Measurements from ENCODE around the gene MATN3. TPM values are rescaled to one million over a fixed set of nuclear protein-coding genes. Genes with fewer than 3 reads are reported as not detected.

MATN3 gene
- total and polyA plus RNA-seq, 2 of the 13 experiments (the other 11 are each of a cell fraction or from before 2014, with no cell fraction given): 36.1 to 208 TPM

GRCh38 chr2:19955544-19956422, 56.7 kb downstream of the MATN3 start (continued):
- TF ChIP-seq ZSCAN29 (CRISPR knock-in tag; conservative IDR thresholded peaks at IDR 0.05) (no peak), KDM5A (IDR thresholded peaks at IDR 0.05; ENCODE audit: borderline replicate concordance, low read length) (no peak; the same call in 1 of the 2 replicates), ZNF589 (CRISPR knock-in tag; conservative IDR thresholded peaks at IDR 0.05) (no peak), ZHX1 (CRISPR knock-in tag; IDR thresholded peaks at IDR 0.05; ENCODE audit: low read depth) (no peak), ZNF629 (CRISPR knock-in tag; conservative IDR thresholded peaks at IDR 0.05) (no peak), POLR2AphosphoS2 (IDR thresholded peaks at IDR 0.05; ENCODE audit: low read depth, low read length) (no peak), MAZ (IDR thresholded peaks at IDR 0.05; ENCODE audit: borderline replicate concordance, low read depth, low read length) (no peak), MAZ (CRISPR knock-in tag; IDR thresholded peaks at IDR 0.05; ENCODE audit: low read depth) (no peak), YEATS2 (CRISPR knock-in tag; IDR thresholded peaks at IDR 0.05; ENCODE audit: borderline replicate concordance) (peak; percentile 47; the same call in 1 of the 2 replicates), STAG1 (CRISPR knock-in tag; IDR thresholded peaks at IDR 0.05) (peak; percentile 99), PHF5A (CRISPR knock-in tag; IDR thresholded peaks at IDR 0.05; ENCODE audit: low read depth, unreplicated experiment) (no peak), KDM1A (CRISPR knock-in tag; IDR thresholded peaks at IDR 0.05) (no peak), THAP11 (CRISPR knock-in tag; IDR thresholded peaks at IDR 0.05) (peak; percentile 39; the same call in 1 of the 2 replicates), ZNF597 (CRISPR knock-in tag; IDR thresholded peaks at IDR 0.05) (no peak), ZNF687 (CRISPR knock-in tag; IDR thresholded peaks at IDR 0.05) (no peak), ZNF17 (CRISPR knock-in tag; IDR thresholded peaks at IDR 0.05) (no peak), HMGXB4 (CRISPR knock-in tag; IDR thresholded peaks at IDR 0.05; ENCODE audit: borderline replicate concordance in 1 of 2, low read depth in 1 of 2) (peak; percentile 58 to 71; a peak in 3 of 4 replicates), ZNF598 (CRISPR knock-in tag; IDR thresholded peaks at IDR 0.05; ENCODE audit: borderline replicate concordance) (no peak), ZNF773 (CRISPR knock-in tag; IDR thresholded peaks at IDR 0.05; ENCODE audit: borderline replicate concordance) (no peak)

Data from HepG2 (cell line).